ENCODE results near the gene TDRD9. TPM values are rescaled to one million over a fixed set of nuclear protein-coding genes. Genes with fewer than 3 reads are reported as not detected.
"Not testable (repeated sequence)": the region's sequence is repeated elsewhere in the genome, so short reads cannot be mapped to it uniquely, and the experiment has no call there.

Gene TDRD9
- total RNA-seq, 1 donor from 2014 or later: 4.8 TPM

DNA sequence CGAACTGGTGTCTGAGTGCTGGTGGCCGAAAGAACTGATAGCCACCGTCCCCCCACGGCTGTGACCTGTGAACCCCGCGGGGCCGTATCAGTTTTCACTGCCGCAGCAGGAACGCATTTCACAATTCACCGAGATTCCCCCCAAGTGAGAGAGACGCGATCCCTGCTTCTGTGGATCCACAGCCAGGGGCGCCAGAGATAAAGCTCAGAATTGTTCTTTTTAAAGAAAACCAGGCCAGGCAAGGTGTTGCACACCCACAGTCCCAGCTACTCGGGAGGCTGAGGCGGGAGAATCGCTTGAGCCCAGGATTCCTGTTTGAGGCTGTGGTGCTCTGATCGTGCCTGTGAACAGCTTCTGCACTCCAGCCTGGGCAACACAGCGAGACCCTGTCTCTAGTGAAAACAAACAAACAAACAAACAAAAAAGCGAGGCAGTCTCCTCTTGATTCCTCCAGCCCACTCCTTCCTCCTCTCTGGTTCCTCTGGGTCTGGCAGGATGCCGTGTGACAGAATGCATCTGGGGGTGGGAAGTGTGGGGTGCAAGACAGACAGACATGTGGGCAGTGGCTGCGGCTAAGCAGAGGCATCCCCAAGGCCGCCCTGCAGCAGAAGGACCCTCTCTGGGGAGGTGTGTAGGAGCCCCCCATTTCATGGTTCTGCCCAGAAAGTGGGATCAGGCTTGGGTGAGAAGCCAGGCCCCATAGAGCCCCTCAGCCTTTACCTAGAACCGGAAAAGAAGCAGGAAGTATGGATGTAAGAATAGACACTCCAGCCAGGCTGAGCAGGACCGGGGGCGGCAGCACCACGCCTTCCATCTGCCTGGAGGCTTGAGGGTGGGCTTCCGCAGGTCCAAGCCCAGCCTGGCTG, 41.7 kb upstream of the TDRD9 start:
- H3K27me3 ChIP-seq (ENCODE audit: low read depth): no peaks in the 10 kb centered on the region
- H3K36me3 ChIP-seq: no peaks in the 10 kb centered on the region
- TF ChIP-seq, protein P1, sequence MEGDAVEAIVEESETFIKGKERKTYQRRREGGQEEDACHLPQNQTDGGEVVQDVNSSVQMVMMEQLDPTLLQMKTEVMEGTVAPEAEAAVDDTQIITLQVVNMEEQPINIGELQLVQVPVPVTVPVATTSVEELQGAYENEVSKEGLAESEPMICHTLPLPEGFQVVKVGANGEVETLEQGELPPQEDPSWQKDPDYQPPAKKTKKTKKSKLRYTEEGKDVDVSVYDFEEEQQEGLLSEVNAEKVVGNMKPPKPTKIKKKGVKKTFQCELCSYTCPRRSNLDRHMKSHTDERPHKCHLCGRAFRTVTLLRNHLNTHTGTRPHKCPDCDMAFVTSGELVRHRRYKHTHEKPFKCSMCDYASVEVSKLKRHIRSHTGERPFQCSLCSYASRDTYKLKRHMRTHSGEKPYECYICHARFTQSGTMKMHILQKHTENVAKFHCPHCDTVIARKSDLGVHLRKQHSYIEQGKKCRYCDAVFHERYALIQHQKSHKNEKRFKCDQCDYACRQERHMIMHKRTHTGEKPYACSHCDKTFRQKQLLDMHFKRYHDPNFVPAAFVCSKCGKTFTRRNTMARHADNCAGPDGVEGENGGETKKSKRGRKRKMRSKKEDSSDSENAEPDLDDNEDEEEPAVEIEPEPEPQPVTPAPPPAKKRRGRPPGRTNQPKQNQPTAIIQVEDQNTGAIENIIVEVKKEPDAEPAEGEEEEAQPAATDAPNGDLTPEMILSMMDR (IDR thresholded peaks at IDR 0.05; ENCODE audit: borderline replicate concordance): no peak
- H3K9me3 ChIP-seq (replicated peaks): no peaks in the 10 kb centered on the region
- H3K4me3 ChIP-seq: no peak overlapping the region
- peaks cover 34% of the 10 kb centered on the region for H3K4me1 ChIP-seq
- intact Hi-C loops (cut with micrococcal nuclease): no loop called here
- no peak for DNase-seq
- no peak overlapping the region for H3K27ac ChIP-seq (replicated peaks)

DNA sequence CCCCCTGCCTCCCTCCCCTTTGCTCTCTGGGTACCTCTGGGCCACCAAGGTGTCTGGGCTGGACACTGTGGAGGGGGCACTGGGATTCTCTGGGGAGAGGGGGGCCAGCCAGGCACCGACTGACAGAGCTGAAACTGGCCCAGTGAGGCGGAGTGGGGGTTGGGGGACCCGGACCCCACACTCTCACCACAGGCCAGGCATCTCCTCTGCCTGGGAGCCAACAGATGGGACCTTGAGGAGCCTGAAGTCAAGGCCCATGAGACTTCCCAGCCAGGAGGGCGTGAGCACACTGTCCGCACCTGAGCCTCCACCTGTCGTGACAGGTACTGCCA, 41.1 kb upstream of the TDRD9 start:
- Histone ChIP-seq H3K27ac (replicated peaks) (no peak overlapping the region), H3K27me3 (ENCODE audit: low read depth) (no peaks in the 10 kb centered on the region), H3K4me3 (no peak overlapping the region), H3K4me1 (peaks cover 33% of the 10 kb centered on the region), H3K9me3 (replicated peaks) (no peaks in the 10 kb centered on the region), H3K36me3 (no peaks in the 10 kb centered on the region)
- intact Hi-C loops (cut with micrococcal nuclease): no loop called here
- TF ChIP-seq, protein P1 (IDR thresholded peaks at IDR 0.05; ENCODE audit: borderline replicate concordance): no peak
- DNase-seq: no peak

DNA sequence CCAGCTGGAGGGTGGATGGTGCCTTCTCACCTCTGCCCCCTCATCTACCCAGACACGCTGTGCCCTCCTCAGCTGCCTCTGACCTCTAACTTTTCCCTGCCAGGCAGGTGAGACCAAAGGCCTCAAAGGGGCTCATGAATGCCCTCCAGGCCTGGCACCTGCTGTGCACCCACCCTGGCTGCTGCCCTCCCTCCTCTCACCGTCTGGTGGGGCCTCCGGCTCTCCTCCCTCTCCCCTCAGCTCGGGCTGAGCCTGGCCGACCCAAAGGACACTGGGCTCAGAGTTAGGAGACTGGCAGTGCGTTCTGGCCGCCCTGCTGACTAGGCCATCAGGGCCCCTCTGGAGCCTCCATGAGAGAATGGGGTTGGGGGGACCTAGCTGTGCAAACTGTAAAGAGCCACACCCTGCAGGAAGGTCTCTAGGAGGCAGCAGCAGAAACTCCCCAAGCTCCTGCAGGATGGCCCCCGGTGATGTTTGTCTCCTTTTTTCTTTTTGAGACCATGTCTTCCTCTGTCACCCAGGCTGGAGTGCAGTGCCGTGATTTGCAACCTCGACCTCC, 40.6 kb upstream of the TDRD9 start:
- no peak overlapping the region for H3K27ac ChIP-seq (replicated peaks)
- no peaks in the 10 kb centered on the region for H3K9me3 ChIP-seq (replicated peaks)
- no peak for DNase-seq
- intact Hi-C loops (cut with micrococcal nuclease): no loop called here
- peaks cover 28% of the 10 kb centered on the region for H3K4me1 ChIP-seq
- no peaks in the 10 kb centered on the region for H3K36me3 ChIP-seq
- no peak overlapping the region for H3K4me3 ChIP-seq
- TF ChIP-seq, protein P1 (IDR thresholded peaks at IDR 0.05; ENCODE audit: borderline replicate concordance): no peak
- H3K27me3 ChIP-seq (ENCODE audit: low read depth): no peaks in the 10 kb centered on the region

DNA sequence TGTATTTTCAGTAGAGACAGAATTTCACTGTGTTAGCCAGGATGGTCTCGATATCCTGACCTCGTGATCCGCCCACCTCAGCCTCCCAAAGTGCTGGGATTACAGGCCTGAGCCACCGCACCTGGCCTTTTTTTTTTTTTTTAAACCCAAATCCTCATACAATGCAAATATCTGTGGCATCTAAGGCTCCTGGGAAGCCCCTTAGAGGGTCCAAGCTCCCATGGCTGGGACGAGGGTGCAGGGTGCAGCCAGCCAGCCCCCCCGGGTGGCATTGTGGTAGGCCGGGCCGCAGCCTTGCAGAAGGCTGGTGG, 39.3 kb upstream of the TDRD9 start:
- H3K4me3 ChIP-seq; intact Hi-C loops (cut with micrococcal nuclease); H3K9me3 ChIP-seq (replicated peaks); H3K27ac ChIP-seq (replicated peaks); H3K27me3 ChIP-seq (ENCODE audit: low read depth); DNase-seq; H3K36me3 ChIP-seq: not testable (repeated sequence)
- peaks cover 23% of the 10 kb centered on the region for H3K4me1 ChIP-seq

DNA sequence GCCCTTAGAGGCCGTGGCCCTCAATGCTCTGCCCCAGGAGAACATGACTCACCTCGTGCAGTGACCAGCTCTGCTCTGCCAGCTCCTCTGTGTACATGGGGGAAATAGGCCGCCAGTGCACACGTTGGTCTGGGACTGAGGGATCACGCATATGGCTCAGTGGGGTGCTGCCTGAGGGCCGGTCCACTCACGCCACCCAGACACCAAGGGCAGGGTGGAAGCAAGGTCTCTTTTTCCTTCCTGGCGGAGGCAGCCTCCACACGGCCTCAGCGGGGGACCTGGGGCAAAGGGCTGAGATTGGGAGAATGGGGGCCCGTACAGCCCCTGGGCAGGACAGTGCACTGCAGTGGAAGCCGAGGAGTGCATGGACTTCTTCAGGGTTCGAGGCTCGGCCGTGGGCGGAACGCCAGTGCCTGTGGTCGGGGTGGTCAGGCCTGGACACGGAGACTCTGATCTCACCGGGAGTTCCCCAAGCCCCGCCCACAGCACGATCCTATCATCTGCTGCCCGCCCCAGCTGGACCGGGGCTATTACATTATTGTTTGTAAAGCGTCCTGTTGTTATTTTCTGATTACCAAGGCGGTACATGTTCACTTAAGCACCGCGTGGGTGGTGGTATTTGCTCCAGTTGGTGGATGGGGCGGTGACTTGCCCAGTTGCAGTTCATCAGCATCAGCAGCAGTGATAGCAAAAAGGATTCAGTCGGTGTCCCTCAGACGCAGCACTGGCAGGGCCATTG, 38.8 kb upstream of the TDRD9 start:
- TF ChIP-seq, protein P1 (IDR thresholded peaks at IDR 0.05; ENCODE audit: borderline replicate concordance): no peak
- DNase-seq: peak; percentile 33
- Histone ChIP-seq H3K27ac (replicated peaks) (peak overlapping the region; percentile 27), H3K4me1 (peaks cover 27% of the 10 kb centered on the region), H3K36me3 (no peaks in the 10 kb centered on the region), H3K9me3 (replicated peaks) (no peaks in the 10 kb centered on the region), H3K4me3 (no peak overlapping the region), H3K27me3 (ENCODE audit: low read depth) (no peaks in the 10 kb centered on the region)
- intact Hi-C loops (cut with micrococcal nuclease): no loop called here

DNA sequence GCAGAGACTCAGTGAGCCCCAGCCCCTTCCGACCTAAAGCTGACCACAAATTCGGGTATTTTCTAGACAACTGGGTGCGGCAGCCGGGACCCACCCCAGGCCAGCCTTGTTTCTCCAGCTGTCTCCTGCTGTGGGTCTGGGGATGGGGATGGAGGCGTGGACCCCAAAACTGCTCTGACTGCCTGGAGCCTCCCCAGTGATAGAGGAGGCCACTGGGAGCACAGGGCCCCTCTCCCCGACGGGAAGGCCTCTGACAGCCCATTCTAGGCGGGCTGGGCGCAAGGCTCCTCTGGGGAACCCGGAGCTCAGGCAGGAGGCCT, 38.2 kb upstream of the TDRD9 start:
- no peak for DNase-seq
- intact Hi-C loops (cut with micrococcal nuclease): no loop called here
- peaks cover 32% of the 10 kb centered on the region for H3K4me1 ChIP-seq
- H3K27ac ChIP-seq (replicated peaks): peak overlapping the region; percentile 27
- TF ChIP-seq, protein P1 (IDR thresholded peaks at IDR 0.05; ENCODE audit: borderline replicate concordance): no peak
- no peaks in the 10 kb centered on the region for H3K36me3 ChIP-seq
- H3K4me3 ChIP-seq: no peak overlapping the region
- H3K27me3 ChIP-seq (ENCODE audit: low read depth): no peaks in the 10 kb centered on the region
- no peaks in the 10 kb centered on the region for H3K9me3 ChIP-seq (replicated peaks)
